HCT116 (cell line): ENCODE results near the gene ITGA7. TPM values are rescaled to one million over a fixed set of nuclear protein-coding genes. Genes with fewer than 3 reads are reported as not detected.

ENCODE experiments used
- ATAC-seq: fragments of 200-7000 bp; cut with Tn5 transposase; 2 replicates; pipeline ENCODE4 v1.9.1; 2020; ENCODE audit warnings: mild to moderate bottlenecking, moderate library complexity
- BruUV-seq: library from RNA; stranded (reverse); fragments of 400-500 nt; replicated peaks from 2 replicates; lab custom pipeline; 2021; lab: Mats Ljungman, UMichigan
- CTCF ChIA-PET: fragments of 300-600 bp; sonication (Branson Sonifier 250); formaldehyde crosslinking; loops from one replicate; lab custom pipeline; 2021; ENCODE audit warnings: antibody characterized with exemption; lab: Charles Lee
- POLR2A ChIA-PET: fragments of 300-600, 350-600 bp; sonication (Branson Sonifier 250); formaldehyde crosslinking; loops from one replicate; lab custom pipeline; 2021; ENCODE audit warnings: antibody characterized with exemption; lab: Charles Lee
- RAD21 ChIA-PET, 2 experiments: fragments of 300-600 bp; sonication (Branson Sonifier 250); formaldehyde crosslinking; loops; one replicate each; lab custom pipeline; 2023; ENCODE audit warnings: low total read pairs in 2 of 2; ENCODE audit not compliant: uncharacterized antibody in 2 of 2, unreplicated experiment in 2 of 2, low non-redundant PET in 1 of 2; lab: Charles Lee
- DNase-seq: peaks from one replicate; pipeline ENCODE4 v3.0.0-alpha.2; 2010; ENCODE audit warnings: low read depth, low spot score
- H2AFZ ChIP-seq: fragments of 200-600 bp; shearing (Covaris generic), sonication (generic); 2 replicates; pipeline ENCODE4 v1.6.1; 2017; ENCODE audit warnings: low read depth, mixed run types, mixed read lengths, antibody characterized with exemption, low read length; ENCODE audit not compliant: poor library complexity, severe bottlenecking
- H3K27ac ChIP-seq: 2 replicates; pipeline ENCODE4 v1.5.1; 2012; ENCODE audit warnings: low read depth, low read length
- H3K27me3 ChIP-seq: fragments of 200-600 bp; sonication (generic); 2 replicates; pipeline ENCODE4 v1.6.1; 2016; ENCODE audit warnings: mixed run types, low read length, mixed read lengths; ENCODE audit not compliant: insufficient read depth
- H3K36me3 ChIP-seq, 2 experiments: fragments of 200-500 bp in 1 of 2; fragments of 200-600 bp in 1 of 2; sonication (Bioruptor generic) in 1 of 2; sonication (generic) in 1 of 2; 2 replicates each; pipeline versions ENCODE4 v1.5.1 to v1.6.1; 2014 to 2016; ENCODE audit warnings: low read length in 2 of 2, inconsistent platforms in 1 of 2, mixed read lengths in 1 of 2, mixed run types in 1 of 2; ENCODE audit not compliant: insufficient read depth in 2 of 2, control insufficient read depth in 1 of 2
- H3K4me1 ChIP-seq, 2 experiments: fragments of 200-600 bp in 1 of 2; sonication (generic) in 1 of 2; 2 replicates each; pipeline versions ENCODE4 v1.5.1 to v1.6.1; 2012 to 2017; ENCODE audit warnings: low read length in 2 of 2, inconsistent platforms in 1 of 2, mild to moderate bottlenecking in 1 of 2, mixed read lengths in 1 of 2, mixed run types in 1 of 2, moderate library complexity in 1 of 2; ENCODE audit not compliant: insufficient read depth in 2 of 2, control insufficient read depth in 1 of 2
- H3K4me2 ChIP-seq: fragments of 200-600 bp; sonication (generic); 2 replicates; pipeline ENCODE4 v1.6.1; 2017; ENCODE audit warnings: mixed run types, low read length, mixed read lengths
- H3K4me3 ChIP-seq, 2 experiments: fragments of 200-600 bp in 1 of 2; sonication (generic) in 1 of 2; replicated peaks in 1 of 2; 2 replicates each; pipeline ENCODE4 v1.5.1; 2011 to 2016; ENCODE audit warnings: low read length in 2 of 2, control low read depth in 1 of 2, low read depth in 1 of 2, mild to moderate bottlenecking in 1 of 2, mixed read lengths in 1 of 2, mixed run types in 1 of 2
- H3K79me2 ChIP-seq: fragments of 200-600 bp; sonication (generic); 2 replicates; pipeline ENCODE4 v1.6.1; 2017; ENCODE audit warnings: mild to moderate bottlenecking, mixed run types, low read length, moderate library complexity, mixed read lengths; ENCODE audit not compliant: insufficient read depth
- H3K9ac ChIP-seq: fragments of 200-600 bp; sonication (generic); 2 replicates; pipeline ENCODE4 v1.6.1; 2016; ENCODE audit warnings: low read length, mixed read lengths
- H3K9me2 ChIP-seq: fragments of 200-600 bp; sonication (generic), shearing (Covaris generic); 2 replicates; pipeline ENCODE4 v1.6.1; 2017; ENCODE audit warnings: mixed run types, mild to moderate bottlenecking, moderate library complexity; ENCODE audit not compliant: insufficient read depth
- H3K9me3 ChIP-seq, 2 experiments: fragments of 200-500 bp in 1 of 2; fragments of 200-600 bp in 1 of 2; sonication (Bioruptor generic) in 1 of 2; sonication (generic) in 1 of 2; 2 replicates each; pipeline ENCODE4 v1.6.1; 2014 to 2017; ENCODE audit warnings: low read length in 2 of 2, mixed read lengths in 2 of 2, inconsistent platforms in 1 of 2, low read depth in 1 of 2, mild to moderate bottlenecking in 1 of 2, mixed run types in 1 of 2, moderate library complexity in 1 of 2; ENCODE audit not compliant: control insufficient read depth in 1 of 2, insufficient read depth in 1 of 2
- H4K20me1 ChIP-seq: fragments of 200-600 bp; sonication (generic), shearing (Covaris generic); 2 replicates; pipeline ENCODE4 v1.6.1; 2017; ENCODE audit warnings: mixed run types, mild to moderate bottlenecking, moderate library complexity; ENCODE audit not compliant: insufficient read depth
- ATF3 ChIP-seq: IDR thresholded peaks from 2 replicates; pipeline ENCODE4 v1.6.1; 2012
- CEBPB ChIP-seq: IDR thresholded peaks from 2 replicates; pipeline ENCODE4 v1.6.1; 2012; ENCODE audit warnings: low read depth
- EGR1 ChIP-seq: IDR thresholded peaks from 2 replicates; pipeline ENCODE4 v1.6.1; 2012; ENCODE audit warnings: low read depth
- JUND ChIP-seq: IDR thresholded peaks from 2 replicates; pipeline ENCODE4 v1.6.1; 2012
- POLR2AphosphoS5 ChIP-seq: IDR thresholded peaks from 2 replicates; pipeline ENCODE4 v1.6.1; 2011; ENCODE audit warnings: mild to moderate bottlenecking, low read depth, low read length, moderate library complexity
- RAD21 ChIP-seq: IDR thresholded peaks from 2 replicates; pipeline ENCODE4 v1.6.1; 2012; ENCODE audit warnings: low read depth, mild to moderate bottlenecking
- SP1 ChIP-seq: IDR thresholded peaks from 2 replicates; pipeline ENCODE4 v1.6.1; 2012; ENCODE audit warnings: low read depth
- ZFX ChIP-seq: fragments of 450-650 bp; IDR thresholded peaks from 2 replicates; pipeline ENCODE4 v1.6.1; 2017
- intact Hi-C: fragments of 100-400 bp; cut with micrococcal nuclease; formaldehyde crosslinking; loops from 2 replicates; pipeline ENCODE4 v1.10.0; 2022
- total RNA-seq: library from RNA; stranded (reverse); gene quantifications from one replicate; pipeline ENCODE4 v1.2.1, GENCODE V29; 2021; ENCODE audit not compliant: unreplicated experiment

ITGA7 gene
- total RNA-seq, 1 experiment from 2014 or later = 17.8 TPM

GRCh38 chr12:55658635-55659391, 48.9 kb downstream of the ITGA7 start:
- Histone ChIP-seq H3K27me3 (no peaks in the 10 kb centered on the region), H3K79me2 (no peaks in the 10 kb centered on the region), H3K4me1 (no peaks in the 10 kb centered on the region), H3K9me3 (no peaks in the 10 kb centered on the region), H2AFZ (no peak overlapping the region), H3K9me2 (no peaks in the 10 kb centered on the region), H3K4me3 (no peak overlapping the region), H3K9ac (no peak overlapping the region), H3K36me3 (no peaks in the 10 kb centered on the region), H3K4me2 (no peak overlapping the region), H4K20me1 (no peaks in the 10 kb centered on the region), H3K27ac (no peak overlapping the region)
- DNase-seq (no peak), ATAC-seq (no peak)
- POLR2A ChIA-PET = no interaction called here
- intact Hi-C loops = loop anchor here (10.0 kb wide), 1 partner anchor 136 kb away; no protein-coding TSS in a partner anchor
- TF ChIP-seq EGR1 = no peak
- no peak for TF ChIP-seq ZFX
- RAD21 ChIA-PET = interaction anchor here in 1 of 2 experiments (0.9 kb wide), 1 partner anchor 78 kb away, joined by 3 read pairs; no protein-coding TSS in a partner anchor
- BruUV-seq = no TSS peak
- CTCF ChIA-PET = interaction anchor here (0.8 to 5.1 kb wide), 5 partner anchors 12 to 79 kb away, joined by 3 to 40 read pairs (median 3); a partner anchor contains a TSS

GRCh38 chr12:55658212-55658611, 49.5 kb downstream of the ITGA7 start:
- Histone ChIP-seq H3K79me2 (no peaks in the 10 kb centered on the region), H3K4me2 (no peak overlapping the region), H4K20me1 (no peaks in the 10 kb centered on the region), H3K4me3 (no peak overlapping the region), H3K9me3 (no peaks in the 10 kb centered on the region), H3K27ac (no peak overlapping the region), H3K9me2 (no peaks in the 10 kb centered on the region), H2AFZ (no peak overlapping the region), H3K27me3 (no peaks in the 10 kb centered on the region), H3K9ac (no peak overlapping the region), H3K36me3 (no peaks in the 10 kb centered on the region), H3K4me1 (no peaks in the 10 kb centered on the region)
- ChIA-PET CTCF (interaction anchor here (0.8 to 5.1 kb wide), 5 partner anchors 11 to 80 kb away, joined by 3 to 40 read pairs (median 3); a partner anchor contains a TSS), RAD21 (no interaction called here), POLR2A (no interaction called here)
- ATAC-seq = no peak
- no peak for DNase-seq
- TF ChIP-seq ZFX (no peak), POLR2AphosphoS5 (no peak), RAD21 (no peak), JUND (no peak), CEBPB (no peak), ATF3 (no peak), SP1 (no peak)
- intact Hi-C loops = loop anchor here (10.0 kb wide), 1 partner anchor 137 kb away; no protein-coding TSS in a partner anchor
- no TSS peak for BruUV-seq
